Neural cell (in vitro differentiated cells): Measurements from ENCODE around the gene ZNF618. TPM values are rescaled to one million over a fixed set of nuclear protein-coding genes. Genes with fewer than 3 reads are reported as not detected.

Source experiments
- H2AFZ ChIP-seq: fragments of 200-600, 300-800 bp; sonication (generic), shearing (Covaris generic); 2 replicates; pipeline ENCODE4 v1.6.0; 2014; ENCODE audit warnings: low read depth, mild to moderate bottlenecking, antibody characterized with exemption, low read length, moderate library complexity
- H3F3A ChIP-seq: fragments of 200-600 bp; shearing (Covaris generic); 2 replicates; pipeline ENCODE4 v1.6.1; 2016; ENCODE audit warnings: mild to moderate bottlenecking, moderate library complexity, mixed read lengths, antibody characterized with exemption, low read length; ENCODE audit not compliant: insufficient read depth, poor library complexity, severe bottlenecking
- H3K27ac ChIP-seq: fragments of 200-600, 300-800 bp; sonication (generic), shearing (Covaris generic); 2 replicates; pipeline ENCODE4 v1.5.1; 2014; ENCODE audit warnings: mild to moderate bottlenecking, low read length, moderate library complexity
- H3K27me3 ChIP-seq: fragments of 300-800, 200-600 bp; sonication (generic), shearing (Covaris generic); 2 replicates; pipeline ENCODE4 v1.6.0; 2014; ENCODE audit warnings: mild to moderate bottlenecking, low read depth, low read length, moderate library complexity; ENCODE audit not compliant: insufficient read depth
- H3K36me3 ChIP-seq: fragments of 300-800, 200-600 bp; sonication (generic), shearing (Covaris generic); 2 replicates; pipeline ENCODE4 v1.5.1; 2014; ENCODE audit warnings: mild to moderate bottlenecking, antibody characterized with exemption, low read length, moderate library complexity; ENCODE audit not compliant: insufficient read depth
- H3K4me2 ChIP-seq: fragments of 300-800, 200-600 bp; sonication (generic), shearing (Covaris generic); 2 replicates; pipeline ENCODE4 v1.6.0; 2014; ENCODE audit warnings: mild to moderate bottlenecking, low read length
- H3K4me3 ChIP-seq: fragments of 300-800, 200-600 bp; sonication (generic), shearing (Covaris generic); 2 replicates; pipeline ENCODE4 v1.5.1; 2014; ENCODE audit warnings: mild to moderate bottlenecking, low read length, moderate library complexity
- H3K79me2 ChIP-seq: fragments of 200-600 bp; shearing (Covaris generic); replicated peaks from 2 replicates; pipeline ENCODE4 v1.6.0; 2014; ENCODE audit warnings: mild to moderate bottlenecking, low read length, moderate library complexity; ENCODE audit not compliant: insufficient read depth
- H3K9ac ChIP-seq: fragments of 300-800, 200-600 bp; sonication (generic), shearing (Covaris generic); 2 replicates; pipeline ENCODE4 v1.6.1; 2016; ENCODE audit warnings: mild to moderate bottlenecking, low read length, mixed read lengths
- H3K9me2 ChIP-seq: fragments of 200-600 bp; shearing (Covaris generic); 2 replicates; pipeline ENCODE4 v1.6.1; 2016; ENCODE audit warnings: mild to moderate bottlenecking, low read length, mixed read lengths; ENCODE audit not compliant: insufficient read depth
- H3K9me3 ChIP-seq: fragments of 200-600, 300-800 bp; sonication (generic), shearing (Covaris generic); 2 replicates; pipeline ENCODE4 v1.6.1; 2016; ENCODE audit warnings: mild to moderate bottlenecking, mixed run types, low read length, moderate library complexity, mixed read lengths
- H4K20me1 ChIP-seq: fragments of 200-600 bp; shearing (Covaris generic); 2 replicates; pipeline ENCODE4 v1.6.1; 2016; ENCODE audit warnings: mild to moderate bottlenecking, mixed run types; ENCODE audit not compliant: insufficient read depth
- CTCF ChIP-seq: fragments of 450-650 bp; IDR thresholded peaks from 2 replicates; pipeline ENCODE4 v1.5.1; 2014; ENCODE audit warnings: antibody characterized with exemption, mild to moderate bottlenecking, moderate library complexity; ENCODE audit not compliant: poor library complexity, severe bottlenecking
- EP300 ChIP-seq: fragments of 450-650 bp; conservative IDR thresholded peaks from 2 replicates; pipeline ENCODE4 v1.6.1; 2014; ENCODE audit warnings: antibody characterized with exemption, mild to moderate bottlenecking, moderate library complexity; ENCODE audit not compliant: poor library complexity, severe bottlenecking
- EZH2 ChIP-seq: fragments of 200-600, 300-800 bp; shearing (Covaris generic), sonication (generic); IDR thresholded peaks from 2 replicates; pipeline ENCODE4 v1.6.1; 2014; ENCODE audit warnings: antibody characterized with exemption, low read length, borderline replicate concordance, mild to moderate bottlenecking; ENCODE audit not compliant: insufficient read depth, poor library complexity, severe bottlenecking
- MXI1 ChIP-seq: fragments of 450-650 bp; conservative IDR thresholded peaks from 2 replicates; pipeline ENCODE4 v1.6.1; 2014; ENCODE audit warnings: antibody characterized with exemption, mild to moderate bottlenecking; ENCODE audit not compliant: poor library complexity, severe bottlenecking
- POLR2AphosphoS5 ChIP-seq: IDR thresholded peaks from 2 replicates; pipeline ENCODE4 v1.6.1; 2012
- RAD21 ChIP-seq: fragments of 450-650 bp; conservative IDR thresholded peaks from 2 replicates; pipeline ENCODE4 v1.6.1; 2014; ENCODE audit warnings: antibody characterized with exemption, mild to moderate bottlenecking, moderate library complexity
- REST ChIP-seq: IDR thresholded peaks from 2 replicates; pipeline ENCODE4 v1.6.1; 2012; ENCODE audit warnings: borderline replicate concordance
- SMC3 ChIP-seq: fragments of 450-650 bp; conservative IDR thresholded peaks from 2 replicates; pipeline ENCODE4 v1.6.1; 2014; ENCODE audit warnings: antibody characterized with exemption, mild to moderate bottlenecking, moderate library complexity; ENCODE audit not compliant: poor library complexity
- TAF1 ChIP-seq: IDR thresholded peaks from 2 replicates; pipeline ENCODE4 v1.6.1; 2012; ENCODE audit warnings: low read depth
- polyA plus RNA-seq: library from polyadenylated mRNA; depleted of rRNA; stranded (reverse); fragments of >200 nt; gene quantifications from 2 replicates; pipeline ENCODE4 v1.2.3, GENCODE V29; 2014

The ZNF618 gene
- polyA plus RNA-seq, 1 donor from 2014 or later, result 7.1 TPM

- TF ChIP-seq EZH2 (no peak), SMC3 (no peak), MXI1 (no peak), TAF1 (no peak), POLR2AphosphoS5 (no peak)
- Histone ChIP-seq H3K4me3 (no peak overlapping the region), H3K4me2 (no peak overlapping the region), H2AFZ (no peak overlapping the region), H3K27me3 (no peaks in the 10 kb centered on the region), H3K36me3 (no peaks in the 10 kb centered on the region), H3K9ac (no peak overlapping the region), H3K9me3 (no peaks in the 10 kb centered on the region), H3F3A (no peaks in the 10 kb centered on the region), H3K79me2 (peaks cover 11% of the 10 kb centered on the region), H3K27ac (no peak overlapping the region), H4K20me1 (no peaks in the 10 kb centered on the region), H3K9me2 (no peaks in the 10 kb centered on the region)
These were observed 103.4 kb downstream of the ZNF618 start for GRCh38 chr9:113979343-113980127.

GRCh38 chr9:113984639-113985380 lies 108.7 kb downstream of the ZNF618 start:
- no peak overlapping the region for H3K4me3 ChIP-seq
- no peaks in the 10 kb centered on the region for H3K9me3 ChIP-seq
- H3K79me2 ChIP-seq, result no peaks in the 10 kb centered on the region
- peaks cover 11% of the 10 kb centered on the region for H3K36me3 ChIP-seq
- H3K27me3 ChIP-seq, result no peaks in the 10 kb centered on the region
- TF ChIP-seq REST, result no peak
- TF ChIP-seq RAD21, result no peak
- no peak for TF ChIP-seq MXI1
- no peak for TF ChIP-seq CTCF
- no peak for TF ChIP-seq POLR2AphosphoS5
- no peak for TF ChIP-seq EZH2
- TF ChIP-seq TAF1, result no peak
- no peak for TF ChIP-seq SMC3
- TF ChIP-seq EP300, result no peak
- H3K9ac ChIP-seq, result no peak overlapping the region
- H3K9me2 ChIP-seq, result no peaks in the 10 kb centered on the region
- no peak overlapping the region for H3K27ac ChIP-seq
- no peaks in the 10 kb centered on the region for H3F3A ChIP-seq
- no peak overlapping the region for H3K4me2 ChIP-seq
- H4K20me1 ChIP-seq, result no peaks in the 10 kb centered on the region
- H2AFZ ChIP-seq, result no peak overlapping the region
